A549 (cell line): Measurements from ENCODE around the gene TFAP2C.

Experiments
- CBX2 ChIP-seq: fragments of 200-600 bp; sonication (generic); IDR thresholded peaks from 2 replicates; pipeline ENCODE4 v1.6.1; 2016; ENCODE audit warnings: low read depth, mild to moderate bottlenecking, borderline replicate concordance
- CTCF ChIP-seq: fragments of >200 bp; sonication (Bioruptor Twin); formaldehyde crosslinking; IDR thresholded peaks from 3 replicates; pipeline ENCODE4 v1.5.1; 2016
- JUN ChIP-seq, 2 experiments: fragments of >200 bp; sonication (Bioruptor Twin); formaldehyde crosslinking; IDR thresholded peaks; 2 replicates in 1 of 2; 3 replicates in 1 of 2; pipeline ENCODE4 v1.6.1; 2016 to 2017
- POLR2A ChIP-seq: IDR thresholded peaks from 2 replicates; pipeline ENCODE4 v1.6.1; 2012; ENCODE audit warnings: mild to moderate bottlenecking, low read length

DNA sequence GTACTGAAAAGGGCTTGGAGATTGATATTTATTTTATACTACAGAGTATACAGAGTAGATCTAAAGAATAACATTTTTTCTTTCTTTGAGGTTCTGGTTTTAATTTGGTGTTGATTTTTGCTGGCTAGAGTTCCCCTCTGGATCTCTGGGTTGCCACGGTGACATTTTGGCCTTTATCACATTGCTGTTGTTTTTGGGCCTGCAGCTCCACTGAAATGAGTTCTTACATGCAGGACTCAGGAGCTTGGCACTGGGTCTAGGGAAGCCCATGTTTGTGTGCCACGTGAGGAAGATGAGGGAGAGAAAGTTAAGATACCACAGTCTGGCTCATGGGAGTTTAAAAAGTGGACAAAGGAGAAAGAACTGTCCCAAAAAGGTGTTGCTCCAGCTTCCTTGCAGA, 7.4 kb upstream of the TFAP2C start:
- TF ChIP-seq CTCF: no peak
- no peak for TF ChIP-seq JUN (IDR thresholded peaks at IDR 0.05)
- TF ChIP-seq POLR2A: no peak
- no peak for TF ChIP-seq CBX2
